Panc1 (cell line): ENCODE measurements around the gene PPP1R13L.
A peak's percentile ranks its signal among the peaks of the same experiment; 100 is the strongest.

Experiments
- CTCF ChIP-seq: fragments of 450-650 bp; IDR thresholded peaks from 2 replicates; pipeline ENCODE4 v1.5.1; 2017; ENCODE audit warnings: mild to moderate bottlenecking
- POLR2AphosphoS5 ChIP-seq: IDR thresholded peaks from 2 replicates; pipeline ENCODE4 v1.6.1; 2012; ENCODE audit warnings: mild to moderate bottlenecking, low read depth, low read length, moderate library complexity
- REST ChIP-seq, 2 experiments: IDR thresholded peaks; 2 replicates each; pipeline ENCODE4 v1.6.1; 2011 to 2012; ENCODE audit warnings: low read depth in 2 of 2, control low read depth in 1 of 2, low read length in 1 of 2, mild to moderate bottlenecking in 1 of 2, moderate library complexity in 1 of 2; ENCODE audit not compliant: insufficient read depth in 1 of 2
- TCF7L2 ChIP-seq: IDR thresholded peaks from 2 replicates; pipeline ENCODE4 v1.6.1; 2011; ENCODE audit warnings: mild to moderate bottlenecking, low read depth, low read length, inconsistent platforms

- TF ChIP-seq CTCF (no peak), POLR2AphosphoS5 (peak; percentile 33; the same call in 1 of the 2 replicates), REST (IDR thresholded peaks at IDR 0.05; ENCODE audit: insufficient read depth in 1 of 2, low read depth in 2 of 2, low read length in 1 of 2) (no peak), TCF7L2 (no peak)
Measured at GRCh38 chr19:45409557-45409920, 4.7 kb upstream of the PPP1R13L start.
